ENCODE results near the gene MAPK8IP1.

The MAPK8IP1 gene

GRCh38 chr11:45924036-45924915, 38.8 kb downstream of the MAPK8IP1 start:
- no peak overlapping the region for H3K4me3 ChIP-seq (ENCODE audit: low read depth in 1 of 2, low read length in 2 of 2)
- peaks cover 0 to 16% of the 10 kb centered on the region in 2 donors for H3K4me1 ChIP-seq (ENCODE audit: control insufficient read depth in 1 of 2, insufficient read depth in 2 of 2, low read length in 2 of 2)
- H3K27me3 ChIP-seq (ENCODE audit: low read depth, low read length), result peaks cover 12% of the 10 kb centered on the region
- no peaks in the 10 kb centered on the region for H3K36me3 ChIP-seq (ENCODE audit: control insufficient read depth in 1 of 2, insufficient read depth in 2 of 2, low read length in 2 of 2)
- no peaks in the 10 kb centered on the region for H3K9me3 ChIP-seq (ENCODE audit: control insufficient read depth in 1 of 2, low read length in 2 of 2)
- no peak overlapping the region for H3K27ac ChIP-seq (ENCODE audit: low read length)

DNA sequence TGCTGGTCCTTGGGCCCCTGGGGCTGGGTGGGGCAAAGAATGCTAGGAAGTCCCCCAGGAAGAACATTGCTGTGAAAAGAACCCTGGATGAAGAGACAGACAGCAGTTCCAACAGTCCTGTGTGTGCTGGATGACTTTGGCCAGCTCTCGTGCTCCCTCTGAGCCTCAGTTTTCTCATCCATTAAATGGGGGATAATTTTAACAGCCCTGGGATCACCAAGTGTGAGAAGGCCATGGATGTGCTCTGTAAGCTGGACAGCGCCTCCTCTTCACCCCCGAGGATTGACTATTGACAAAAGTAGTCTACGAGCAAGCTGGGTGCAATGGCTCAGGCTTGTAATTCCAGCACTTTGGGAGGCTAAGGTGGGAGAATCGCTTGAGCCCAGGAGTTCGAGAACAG, 39.5 kb downstream of the MAPK8IP1 start:
- H3K27me3 ChIP-seq (ENCODE audit: low read depth, low read length), result peaks cover 12% of the 10 kb centered on the region

GRCh38 chr11:45925550-45925949, 40.1 kb downstream of the MAPK8IP1 start:
- H3K27ac ChIP-seq (ENCODE audit: low read length), result no peak overlapping the region
- no peak overlapping the region for H3K4me3 ChIP-seq (ENCODE audit: low read depth in 1 of 2, low read length in 2 of 2)
- H3K4me1 ChIP-seq (ENCODE audit: control insufficient read depth in 1 of 2, insufficient read depth in 2 of 2, low read length in 2 of 2), result peaks cover 0 to 16% of the 10 kb centered on the region in 2 donors
- peaks cover 12% of the 10 kb centered on the region for H3K27me3 ChIP-seq (ENCODE audit: low read depth, low read length)
- H3K9me3 ChIP-seq (ENCODE audit: control insufficient read depth in 1 of 2, low read length in 2 of 2), result no peaks in the 10 kb centered on the region
- no peaks in the 10 kb centered on the region for H3K36me3 ChIP-seq (ENCODE audit: control insufficient read depth in 1 of 2, insufficient read depth in 2 of 2, low read length in 2 of 2)

More for the DNA sequence above, 39.5 kb downstream of the MAPK8IP1 start:
- no peak overlapping the region for H3K4me3 ChIP-seq (ENCODE audit: low read depth in 1 of 2, low read length in 2 of 2)
- no peaks in the 10 kb centered on the region for H3K36me3 ChIP-seq (ENCODE audit: control insufficient read depth in 1 of 2, insufficient read depth in 2 of 2, low read length in 2 of 2)
- H3K9me3 ChIP-seq (ENCODE audit: control insufficient read depth in 1 of 2, low read length in 2 of 2), result no peaks in the 10 kb centered on the region
- no peak overlapping the region for H3K27ac ChIP-seq (ENCODE audit: low read length)
- peaks cover 0 to 16% of the 10 kb centered on the region in 2 donors for H3K4me1 ChIP-seq (ENCODE audit: control insufficient read depth in 1 of 2, insufficient read depth in 2 of 2, low read length in 2 of 2)

DNA sequence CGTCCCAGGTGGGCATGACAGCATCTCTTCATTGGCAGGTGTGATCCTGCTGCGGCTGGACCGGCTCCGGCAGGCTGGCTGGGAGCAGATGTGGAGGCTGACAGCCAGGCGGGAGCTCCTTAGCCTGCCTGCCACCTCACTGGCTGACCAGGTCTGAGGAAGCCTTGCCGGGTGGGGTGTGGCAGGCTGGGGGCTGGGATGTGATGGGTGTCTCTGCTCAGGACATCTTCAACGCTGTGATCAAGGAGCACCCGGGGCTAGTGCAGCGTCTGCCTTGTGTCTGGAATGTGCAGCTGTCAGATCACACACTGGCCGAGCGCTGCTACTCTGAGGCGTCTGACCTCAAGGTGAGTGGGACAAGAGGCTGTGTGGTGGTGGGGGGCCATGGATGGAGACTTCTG, 40.5 kb downstream of the MAPK8IP1 start:
- Histone ChIP-seq H3K27ac (ENCODE audit: low read length) (no peak overlapping the region), H3K36me3 (ENCODE audit: control insufficient read depth in 1 of 2, insufficient read depth in 2 of 2, low read length in 2 of 2) (no peaks in the 10 kb centered on the region), H3K4me3 (ENCODE audit: low read depth in 1 of 2, low read length in 2 of 2) (no peak overlapping the region), H3K27me3 (ENCODE audit: low read depth, low read length) (peaks cover 12% of the 10 kb centered on the region), H3K9me3 (ENCODE audit: control insufficient read depth in 1 of 2, low read length in 2 of 2) (no peaks in the 10 kb centered on the region), H3K4me1 (ENCODE audit: control insufficient read depth in 1 of 2, insufficient read depth in 2 of 2, low read length in 2 of 2) (peaks cover 0 to 16% of the 10 kb centered on the region in 2 donors)

GRCh38 chr11:45926536-45927331, 41.3 kb downstream of the MAPK8IP1 start:
- Histone ChIP-seq H3K9me3 (ENCODE audit: control insufficient read depth in 1 of 2, low read length in 2 of 2) (no peaks in the 10 kb centered on the region), H3K27ac (ENCODE audit: low read length) (no peak overlapping the region), H3K4me3 (ENCODE audit: low read depth in 1 of 2, low read length in 2 of 2) (no peak overlapping the region), H3K27me3 (ENCODE audit: low read depth, low read length) (peaks cover 10% of the 10 kb centered on the region), H3K36me3 (ENCODE audit: control insufficient read depth in 1 of 2, insufficient read depth in 2 of 2, low read length in 2 of 2) (peaks cover 3% of the 10 kb centered on the region in 2 donors), H3K4me1 (ENCODE audit: control insufficient read depth in 1 of 2, insufficient read depth in 2 of 2, low read length in 2 of 2) (peaks cover 0 to 16% of the 10 kb centered on the region in 2 donors)

- H3K27ac ChIP-seq (ENCODE audit: low read length), result no peak overlapping the region
- H3K4me3 ChIP-seq (ENCODE audit: low read depth in 1 of 2, low read length in 2 of 2), result no peak overlapping the region
- peaks cover 0 to 11% of the 10 kb centered on the region in 2 donors for H3K4me1 ChIP-seq (ENCODE audit: control insufficient read depth in 1 of 2, insufficient read depth in 2 of 2, low read length in 2 of 2)
- no peaks in the 10 kb centered on the region for H3K9me3 ChIP-seq (ENCODE audit: control insufficient read depth in 1 of 2, low read length in 2 of 2)
- peaks cover 8 to 9% of the 10 kb centered on the region in 2 donors for H3K36me3 ChIP-seq (ENCODE audit: control insufficient read depth in 1 of 2, insufficient read depth in 2 of 2, low read length in 2 of 2)
- H3K27me3 ChIP-seq (ENCODE audit: low read depth, low read length), result peaks cover 7% of the 10 kb centered on the region
Observed at GRCh38 chr11:45927332-45927683, 41.9 kb downstream of the MAPK8IP1 start.

GRCh38 chr11:45927684-45928413, 42.4 kb downstream of the MAPK8IP1 start:
- Histone ChIP-seq H3K4me1 (ENCODE audit: control insufficient read depth in 1 of 2, insufficient read depth in 2 of 2, low read length in 2 of 2) (peaks cover 0 to 5% of the 10 kb centered on the region in 2 donors), H3K9me3 (ENCODE audit: control insufficient read depth in 1 of 2, low read length in 2 of 2) (no peaks in the 10 kb centered on the region), H3K36me3 (ENCODE audit: control insufficient read depth in 1 of 2, insufficient read depth in 2 of 2, low read length in 2 of 2) (peaks cover 9 to 13% of the 10 kb centered on the region in 2 donors), H3K4me3 (ENCODE audit: low read depth in 1 of 2, low read length in 2 of 2) (no peak overlapping the region), H3K27me3 (ENCODE audit: low read depth, low read length) (peaks cover 6% of the 10 kb centered on the region), H3K27ac (ENCODE audit: low read length) (no peak overlapping the region)

DNA sequence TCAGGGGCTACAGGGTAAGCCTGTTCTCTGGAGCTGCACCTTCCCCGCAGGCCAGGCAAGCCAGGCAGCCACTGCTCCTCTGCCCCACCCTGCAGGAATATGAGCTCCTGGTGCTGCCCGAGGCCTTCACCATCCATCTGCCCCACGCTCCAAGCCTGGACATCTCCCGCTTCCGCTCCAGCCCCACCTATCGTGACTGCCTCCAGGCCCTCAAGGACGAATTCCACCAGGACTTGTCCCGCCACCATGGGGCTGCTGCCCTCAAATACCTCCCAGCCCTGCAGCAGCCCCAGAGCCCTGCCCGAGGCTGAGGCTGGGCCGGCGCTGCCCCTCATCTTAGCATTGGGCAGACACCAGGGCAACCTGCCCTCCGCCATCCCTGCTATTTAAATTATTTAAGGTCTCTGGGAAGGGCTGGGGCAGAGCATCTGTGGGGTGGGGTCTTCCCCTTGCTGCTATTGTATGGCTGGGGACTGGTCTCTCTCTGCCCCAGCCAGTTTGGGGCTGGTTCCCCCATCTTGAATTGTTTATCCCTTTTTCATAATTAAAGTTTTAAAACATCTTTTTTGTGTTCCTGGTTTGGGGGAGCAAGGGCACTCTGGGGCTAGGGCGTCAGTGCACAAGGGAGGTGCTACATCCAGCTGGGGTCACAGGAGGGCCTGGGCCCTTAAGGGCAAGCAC, 43.2 kb downstream of the MAPK8IP1 start:
- H3K27me3 ChIP-seq (ENCODE audit: low read depth, low read length), result no peaks in the 10 kb centered on the region
- H3K27ac ChIP-seq (ENCODE audit: low read length), result no peak overlapping the region
- H3K4me3 ChIP-seq (ENCODE audit: low read depth in 1 of 2, low read length in 2 of 2), result no peak overlapping the region
- peaks cover 13 to 22% of the 10 kb centered on the region in 2 donors for H3K36me3 ChIP-seq (ENCODE audit: control insufficient read depth in 1 of 2, insufficient read depth in 2 of 2, low read length in 2 of 2)
- no peaks in the 10 kb centered on the region for H3K9me3 ChIP-seq (ENCODE audit: control insufficient read depth in 1 of 2, low read length in 2 of 2)
- peaks cover 0 to 3% of the 10 kb centered on the region in 2 donors for H3K4me1 ChIP-seq (ENCODE audit: control insufficient read depth in 1 of 2, insufficient read depth in 2 of 2, low read length in 2 of 2)

DNA sequence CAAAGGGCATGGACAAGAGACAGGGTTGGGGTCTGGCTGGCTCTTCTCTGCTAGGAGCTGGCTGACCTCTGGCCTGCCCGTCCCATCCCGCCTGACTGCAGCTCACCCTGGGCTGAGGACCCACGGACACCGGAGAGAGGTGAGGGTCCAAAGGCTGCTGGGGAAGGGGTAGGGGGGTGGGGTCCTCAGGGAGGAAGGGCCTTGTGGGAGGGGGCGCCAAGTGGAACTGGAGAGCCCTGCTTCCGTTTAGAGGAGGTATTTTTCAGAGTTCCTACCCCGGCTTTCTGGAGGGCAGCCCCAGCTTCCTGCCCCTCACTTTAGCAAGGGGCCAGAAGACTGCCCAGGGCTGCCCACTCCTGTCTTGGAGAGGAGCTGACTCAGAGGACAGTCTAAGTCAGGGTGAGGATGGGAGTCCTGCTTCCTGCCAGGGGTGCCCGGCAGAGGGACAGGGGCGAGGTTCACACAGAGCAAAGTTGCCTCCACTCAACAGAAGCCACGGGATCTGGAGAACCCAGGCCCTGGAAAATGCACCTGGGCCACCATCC, 44.1 kb downstream of the MAPK8IP1 start:
- no peaks in the 10 kb centered on the region for H3K27me3 ChIP-seq (ENCODE audit: low read depth, low read length)
- peaks cover 20 to 30% of the 10 kb centered on the region in 2 donors for H3K36me3 ChIP-seq (ENCODE audit: control insufficient read depth in 1 of 2, insufficient read depth in 2 of 2, low read length in 2 of 2)
- H3K4me1 ChIP-seq (ENCODE audit: control insufficient read depth in 1 of 2, insufficient read depth in 2 of 2, low read length in 2 of 2), result peaks cover 0 to 11% of the 10 kb centered on the region in 2 donors
- H3K27ac ChIP-seq (ENCODE audit: low read length), result no peak overlapping the region
- no peaks in the 10 kb centered on the region for H3K9me3 ChIP-seq (ENCODE audit: control insufficient read depth in 1 of 2, low read length in 2 of 2)
- no peak overlapping the region for H3K4me3 ChIP-seq (ENCODE audit: low read depth in 1 of 2, low read length in 2 of 2)

DNA sequence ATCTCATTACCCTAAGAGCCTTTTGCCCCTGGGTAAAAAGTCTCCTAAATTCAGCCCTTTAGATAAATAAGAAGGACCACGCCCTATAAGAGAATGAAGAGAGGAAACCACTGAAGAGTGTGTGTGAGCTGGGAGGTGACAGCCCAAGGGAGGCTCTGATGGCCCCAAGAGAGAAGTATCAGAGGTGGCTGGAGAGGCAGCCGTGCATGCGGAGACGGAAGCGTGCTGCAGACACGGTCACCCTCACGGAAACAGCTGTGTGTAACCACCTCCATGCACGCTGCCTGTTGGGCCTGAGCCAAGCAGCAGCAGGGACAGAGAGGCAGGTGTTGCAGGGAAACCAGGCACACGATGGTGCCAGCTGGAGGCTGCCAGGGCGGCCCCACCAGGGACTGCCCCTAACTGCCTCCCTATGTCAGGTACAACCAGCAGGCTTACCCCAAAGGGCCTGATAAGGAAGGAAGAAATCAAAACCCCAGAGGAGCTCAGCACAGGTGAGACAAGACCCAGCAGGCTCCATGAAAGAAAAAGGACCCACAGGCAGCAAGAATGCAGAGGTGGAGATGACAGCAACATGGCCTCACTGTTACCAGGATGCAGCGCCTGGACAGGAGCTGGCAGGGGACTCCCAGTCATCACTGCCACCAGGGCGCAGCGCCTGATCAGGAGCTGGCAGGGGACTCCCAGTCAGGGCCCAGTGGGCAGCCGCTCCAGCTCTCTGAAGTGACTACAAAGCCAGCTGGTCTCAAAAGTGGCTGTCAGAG, 44.8 kb downstream of the MAPK8IP1 start:
- Histone ChIP-seq H3K4me1 (ENCODE audit: control insufficient read depth in 1 of 2, insufficient read depth in 2 of 2, low read length in 2 of 2) (peaks cover 0 to 11% of the 10 kb centered on the region in 2 donors), H3K27me3 (ENCODE audit: low read depth, low read length) (no peaks in the 10 kb centered on the region), H3K9me3 (ENCODE audit: control insufficient read depth in 1 of 2, low read length in 2 of 2) (no peaks in the 10 kb centered on the region), H3K27ac (ENCODE audit: low read length) (no peak overlapping the region), H3K4me3 (ENCODE audit: low read depth in 1 of 2, low read length in 2 of 2) (no peak overlapping the region), H3K36me3 (ENCODE audit: control insufficient read depth in 1 of 2, insufficient read depth in 2 of 2, low read length in 2 of 2) (peaks cover 27 to 37% of the 10 kb centered on the region in 2 donors)

Measured in muscle layer of duodenum (tissue), 2 donors.